ENCODE data around the gene DMBT1.

GRCh38 chr10:122658356-122659049, 97.9 kb downstream of the DMBT1 start:
- TF ChIP-seq POLR2A (IDR thresholded peaks at IDR 0.05; ENCODE audit: low read depth, low read length) (no peak), POLR2AphosphoS5 (IDR thresholded peaks at IDR 0.05; ENCODE audit: low read depth, low read length) (no peak)
